PFSK-1 (cell line): ENCODE results near the gene MAGT1.

Source experiments
- POLR2AphosphoS5 ChIP-seq: IDR thresholded peaks from 2 replicates; pipeline ENCODE4 v1.6.1; 2012; ENCODE audit warnings: low read depth, mild to moderate bottlenecking, control low read depth, low read length, moderate library complexity
- TF ChIP-seq, protein P1 (sequence below), 2 experiments: IDR thresholded peaks; 2 replicates each; pipeline versions ENCODE4 v1.6.1 to v1.8.0; 2011 to 2012; ENCODE audit warnings: low read depth in 2 of 2, low read length in 2 of 2, control low read depth in 1 of 2, inconsistent platforms in 1 of 2, mild to moderate bottlenecking in 1 of 2, moderate library complexity in 1 of 2; ENCODE audit not compliant: insufficient read depth in 1 of 2

DNA sequence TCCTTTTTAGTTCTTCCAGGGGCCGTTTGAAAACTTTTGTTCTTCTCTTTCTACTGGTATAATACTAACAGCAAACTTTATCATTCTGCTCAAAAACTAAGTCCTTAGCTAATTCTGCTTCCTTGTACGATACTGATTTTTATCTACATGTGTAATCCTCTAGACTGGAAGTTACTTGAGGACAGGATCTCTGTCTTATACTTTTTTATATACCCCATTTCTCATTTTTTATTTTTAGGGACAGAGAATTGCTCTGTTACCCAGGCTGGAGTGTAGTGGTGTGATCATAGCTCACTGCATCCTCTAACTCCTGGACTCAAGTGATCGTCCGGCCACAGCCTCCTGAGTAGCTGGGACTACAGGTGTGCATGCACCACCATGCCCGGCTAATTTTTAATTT, 6.3 kb upstream of the MAGT1 start:
- TF ChIP-seq POLR2AphosphoS5: no peak
- TF ChIP-seq, protein P1, sequence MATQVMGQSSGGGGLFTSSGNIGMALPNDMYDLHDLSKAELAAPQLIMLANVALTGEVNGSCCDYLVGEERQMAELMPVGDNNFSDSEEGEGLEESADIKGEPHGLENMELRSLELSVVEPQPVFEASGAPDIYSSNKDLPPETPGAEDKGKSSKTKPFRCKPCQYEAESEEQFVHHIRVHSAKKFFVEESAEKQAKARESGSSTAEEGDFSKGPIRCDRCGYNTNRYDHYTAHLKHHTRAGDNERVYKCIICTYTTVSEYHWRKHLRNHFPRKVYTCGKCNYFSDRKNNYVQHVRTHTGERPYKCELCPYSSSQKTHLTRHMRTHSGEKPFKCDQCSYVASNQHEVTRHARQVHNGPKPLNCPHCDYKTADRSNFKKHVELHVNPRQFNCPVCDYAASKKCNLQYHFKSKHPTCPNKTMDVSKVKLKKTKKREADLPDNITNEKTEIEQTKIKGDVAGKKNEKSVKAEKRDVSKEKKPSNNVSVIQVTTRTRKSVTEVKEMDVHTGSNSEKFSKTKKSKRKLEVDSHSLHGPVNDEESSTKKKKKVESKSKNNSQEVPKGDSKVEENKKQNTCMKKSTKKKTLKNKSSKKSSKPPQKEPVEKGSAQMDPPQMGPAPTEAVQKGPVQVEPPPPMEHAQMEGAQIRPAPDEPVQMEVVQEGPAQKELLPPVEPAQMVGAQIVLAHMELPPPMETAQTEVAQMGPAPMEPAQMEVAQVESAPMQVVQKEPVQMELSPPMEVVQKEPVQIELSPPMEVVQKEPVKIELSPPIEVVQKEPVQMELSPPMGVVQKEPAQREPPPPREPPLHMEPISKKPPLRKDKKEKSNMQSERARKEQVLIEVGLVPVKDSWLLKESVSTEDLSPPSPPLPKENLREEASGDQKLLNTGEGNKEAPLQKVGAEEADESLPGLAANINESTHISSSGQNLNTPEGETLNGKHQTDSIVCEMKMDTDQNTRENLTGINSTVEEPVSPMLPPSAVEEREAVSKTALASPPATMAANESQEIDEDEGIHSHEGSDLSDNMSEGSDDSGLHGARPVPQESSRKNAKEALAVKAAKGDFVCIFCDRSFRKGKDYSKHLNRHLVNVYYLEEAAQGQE (IDR thresholded peaks at IDR 0.05; ENCODE audit: insufficient read depth in 1 of 2, low read depth in 2 of 2, low read length in 2 of 2): no peak
